ENCODE results near the gene ERCC6L2.

ERCC6L2 gene

GRCh38 chr9:95963659-95964058, 88.2 kb downstream of the ERCC6L2 start:
- Histone ChIP-seq H3K9me3 (ENCODE audit: insufficient read depth, low read length) (no peaks in the 10 kb centered on the region), H3K4me3 (ENCODE audit: insufficient read depth, low read length, poor library complexity, severe bottlenecking) (no peak overlapping the region), H3K27ac (ENCODE audit: low read depth, low read length) (no peak overlapping the region), H3K9ac (ENCODE audit: low read length) (no peak overlapping the region), H3K9me2 (replicated peaks; ENCODE audit: insufficient read depth, low read length) (no peaks in the 10 kb centered on the region), H3K27me3 (ENCODE audit: low read length) (no peaks in the 10 kb centered on the region), H3F3A (ENCODE audit: insufficient read depth) (no peaks in the 10 kb centered on the region), H2AFZ (ENCODE audit: low read depth, low read length, severe bottlenecking) (no peak overlapping the region), H3K4me2 (ENCODE audit: low read depth, low read length, poor library complexity, severe bottlenecking) (no peak overlapping the region), H3K36me3 (ENCODE audit: low read length) (no peaks in the 10 kb centered on the region), H4K20me1 (ENCODE audit: low read depth, low read length) (no peaks in the 10 kb centered on the region), H3K79me2 (ENCODE audit: insufficient read depth, low read length) (no peaks in the 10 kb centered on the region)
- TF ChIP-seq EZH2phosphoT487 (conservative IDR thresholded peaks at IDR 0.05; ENCODE audit: low read length) (no peak), CTCF (IDR thresholded peaks at IDR 0.05; ENCODE audit: insufficient read depth, low read length, poor library complexity, severe bottlenecking) (no peak)

GRCh38 chr9:95966306-95966705, 90.8 kb downstream of the ERCC6L2 start:
- Histone ChIP-seq H3K9me3 (ENCODE audit: insufficient read depth, low read length) (no peaks in the 10 kb centered on the region), H3F3A (ENCODE audit: insufficient read depth) (no peaks in the 10 kb centered on the region), H3K36me3 (ENCODE audit: low read length) (no peaks in the 10 kb centered on the region), H3K27ac (ENCODE audit: low read depth, low read length) (no peak overlapping the region), H3K4me2 (ENCODE audit: low read depth, low read length, poor library complexity, severe bottlenecking) (no peak overlapping the region), H3K4me3 (ENCODE audit: insufficient read depth, low read length, poor library complexity, severe bottlenecking) (no peak overlapping the region), H3K79me2 (ENCODE audit: insufficient read depth, low read length) (no peaks in the 10 kb centered on the region), H4K20me1 (ENCODE audit: low read depth, low read length) (no peaks in the 10 kb centered on the region), H3K9ac (ENCODE audit: low read length) (no peak overlapping the region), H3K9me2 (replicated peaks; ENCODE audit: insufficient read depth, low read length) (no peaks in the 10 kb centered on the region), H3K27me3 (ENCODE audit: low read length) (no peaks in the 10 kb centered on the region), H2AFZ (ENCODE audit: low read depth, low read length, severe bottlenecking) (no peak overlapping the region)
- TF ChIP-seq CTCF (IDR thresholded peaks at IDR 0.05; ENCODE audit: insufficient read depth, low read length, poor library complexity, severe bottlenecking) (no peak), EZH2phosphoT487 (conservative IDR thresholded peaks at IDR 0.05; ENCODE audit: low read length) (no peak)

GRCh38 chr9:95970317-95970716, 94.8 kb downstream of the ERCC6L2 start:
- Histone ChIP-seq H3K9me2 (replicated peaks; ENCODE audit: insufficient read depth, low read length) (no peaks in the 10 kb centered on the region), H2AFZ (ENCODE audit: low read depth, low read length, severe bottlenecking) (no peak overlapping the region), H3K4me3 (ENCODE audit: insufficient read depth, low read length, poor library complexity, severe bottlenecking) (no peak overlapping the region), H3K9ac (ENCODE audit: low read length) (no peak overlapping the region), H3K36me3 (ENCODE audit: low read length) (peaks cover 10% of the 10 kb centered on the region; the same call in 1 of the 2 replicates), H3K27ac (ENCODE audit: low read depth, low read length) (no peak overlapping the region), H4K20me1 (ENCODE audit: low read depth, low read length) (no peaks in the 10 kb centered on the region), H3K79me2 (ENCODE audit: insufficient read depth, low read length) (no peaks in the 10 kb centered on the region), H3F3A (ENCODE audit: insufficient read depth) (no peaks in the 10 kb centered on the region), H3K9me3 (ENCODE audit: insufficient read depth, low read length) (no peaks in the 10 kb centered on the region), H3K27me3 (ENCODE audit: low read length) (no peaks in the 10 kb centered on the region), H3K4me2 (ENCODE audit: low read depth, low read length, poor library complexity, severe bottlenecking) (no peak overlapping the region)
- TF ChIP-seq CTCF (IDR thresholded peaks at IDR 0.05; ENCODE audit: insufficient read depth, low read length, poor library complexity, severe bottlenecking) (no peak), EZH2phosphoT487 (conservative IDR thresholded peaks at IDR 0.05; ENCODE audit: low read length) (no peak)

All from SU-DHL-6 (cell line).